Breast epithelium (tissue), 3 donors: ENCODE measurements around the gene TNFSF15.
"Not testable (repeated sequence)": the region's sequence is repeated elsewhere in the genome, so short reads cannot be mapped to it uniquely, and the experiment has no call there.

ENCODE experiments used
- CTCF ChIP-seq, 3 donors: fragments of 450-650 bp; IDR thresholded peaks; one replicate each; pipeline ENCODE4 v1.5.1; 2016 to 2017; ENCODE audit warnings: antibody characterized with exemption in 3 of 3, mild to moderate bottlenecking in 3 of 3, moderate library complexity in 3 of 3
- POLR2A ChIP-seq: fragments of 450-650 bp; IDR thresholded peaks from one replicate; pipeline ENCODE4 v1.6.1; 2016; ENCODE audit warnings: antibody characterized with exemption, mild to moderate bottlenecking, moderate library complexity

GRCh38 chr9:114741521-114741920 lies 64.3 kb downstream of the TNFSF15 start:
- TF ChIP-seq CTCF (IDR thresholded peaks at IDR 0.05); POLR2A: not testable (repeated sequence)
